GM18508 (cell line): ENCODE measurements around the gene ZHX3.

ENCODE experiments used
- ATAC-seq: cut with Tn5 transposase; IDR thresholded peaks from one replicate; pipeline ENCODE4 v1.9.1; 2021; ENCODE audit warnings: moderate number of reproducible peaks; ENCODE audit not compliant: insufficient read depth, unreplicated experiment

ZHX3 gene

GRCh38 chr20:41232973-41233926 lies 84.3 kb downstream of the ZHX3 start:
- no peak for ATAC-seq

GRCh38 chr20:41231136-41231535 lies 86.4 kb downstream of the ZHX3 start:
- no peak for ATAC-seq

- no peak for ATAC-seq
Observed at GRCh38 chr20:41230136-41230535, 87.4 kb downstream of the ZHX3 start.

- ATAC-seq = no peak
Observed at GRCh38 chr20:41229259-41229658, 88.3 kb downstream of the ZHX3 start.

- no peak for ATAC-seq
Observed at GRCh38 chr20:41228858-41229257, 88.7 kb downstream of the ZHX3 start.

- ATAC-seq = no peak
Observed at GRCh38 chr20:41226426-41226825, 91.1 kb downstream of the ZHX3 start.

- ATAC-seq = no peak
Observed at GRCh38 chr20:41225091-41225490, 92.4 kb downstream of the ZHX3 start.

- no peak for ATAC-seq
Observed at GRCh38 chr20:41224281-41224680, 93.2 kb downstream of the ZHX3 start.

GRCh38 chr20:41223112-41223511 lies 94.4 kb downstream of the ZHX3 start:
- ATAC-seq = no peak

- ATAC-seq = no peak
Observed at GRCh38 chr20:41222703-41223102, 94.8 kb downstream of the ZHX3 start.

- no peak for ATAC-seq
Observed at GRCh38 chr20:41222296-41222695, 95.2 kb downstream of the ZHX3 start.

GRCh38 chr20:41221614-41222218 lies 95.8 kb downstream of the ZHX3 start:
- ATAC-seq = no peak

- no peak for ATAC-seq
Observed at GRCh38 chr20:41219824-41220223, 97.7 kb downstream of the ZHX3 start.

- no peak for ATAC-seq
Observed at GRCh38 chr20:41218466-41218865, 99.1 kb downstream of the ZHX3 start.

- ATAC-seq = no peak
Observed at GRCh38 chr20:41217422-41217821, 100.1 kb downstream of the ZHX3 start.

GRCh38 chr20:41214666-41215065 lies 102.9 kb downstream of the ZHX3 start:
- no peak for ATAC-seq

GRCh38 chr20:41214202-41214601 lies 103.3 kb downstream of the ZHX3 start:
- no peak for ATAC-seq

- ATAC-seq = no peak
Observed at GRCh38 chr20:41213150-41213820, 104.2 kb downstream of the ZHX3 start.

GRCh38 chr20:41205313-41205712 lies 112.2 kb downstream of the ZHX3 start:
- ATAC-seq = no peak

- no peak for ATAC-seq
Observed at GRCh38 chr20:41204304-41205265, 112.9 kb downstream of the ZHX3 start.
